C4-2B (cell line): ENCODE results near the gene MRPL43.

Source experiments
- CTCF ChIP-seq: fragments of 450-650 bp; conservative IDR thresholded peaks from 2 replicates; pipeline ENCODE4 v1.5.1; 2017; ENCODE audit warnings: mild to moderate bottlenecking
- ZFX ChIP-seq: fragments of 450-650 bp; IDR thresholded peaks from 2 replicates; pipeline ENCODE4 v1.6.1; 2017

GRCh38 chr10:100978901-100979195, 8.4 kb downstream of the MRPL43 start:
- TF ChIP-seq CTCF (no peak), ZFX (no peak)
